ENCODE results near the gene CCDC86. TPM values are rescaled to one million over a fixed set of nuclear protein-coding genes. Genes with fewer than 3 reads are reported as not detected.

The CCDC86 gene
- total and polyA plus RNA-seq, 9 of the 15 experiments (the other 6 are each of a cell fraction or from before 2014, with no cell fraction given), result 4.6 to 102 (median 25.2) TPM

DNA sequence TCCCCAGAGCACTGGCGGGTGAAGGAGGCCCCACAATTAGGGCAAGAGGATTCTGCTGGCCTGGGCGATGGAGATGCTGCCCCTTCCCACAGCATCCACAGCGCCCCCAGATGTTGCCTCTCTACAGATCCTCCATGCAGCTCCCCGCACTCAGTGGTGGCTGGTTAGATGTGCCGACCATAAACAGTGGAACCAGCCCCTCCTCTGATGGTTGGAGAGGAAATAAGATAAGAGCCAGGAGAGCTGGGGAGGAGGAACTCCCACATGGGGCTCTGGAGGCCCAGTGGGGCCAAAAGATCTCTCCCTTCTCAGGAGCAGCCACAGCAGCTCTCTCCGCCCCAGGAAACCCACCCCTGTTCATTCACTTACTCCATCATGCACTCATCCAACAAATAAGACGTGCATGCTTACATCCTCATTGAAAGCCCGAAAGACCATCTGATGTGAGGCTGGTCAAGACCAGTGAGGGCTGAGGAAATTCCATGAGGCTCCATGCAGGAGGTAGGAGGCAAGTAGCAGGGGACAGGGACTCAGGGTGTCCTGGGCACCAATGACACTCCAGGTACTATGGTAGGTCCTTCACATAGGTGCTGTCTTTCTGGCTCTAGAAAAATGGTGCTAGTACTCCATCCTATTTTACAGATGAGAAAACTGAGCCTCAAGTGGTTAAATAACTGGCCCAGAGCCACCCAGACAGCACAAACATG lies 12.4 kb downstream of the CCDC86 start (continued):
- TF ChIP-seq EP300 (IDR thresholded peaks at IDR 0.05; ENCODE audit: low read length) (peak; percentile 76; the same call in 1 of the 2 replicates), FOXK2 (conservative IDR thresholded peaks at IDR 0.05 in 1 of 2, IDR thresholded peaks at IDR 0.05 in 1 of 2; ENCODE audit: low read depth in 2 of 2) (peak; percentile 56 to 74; a peak in 2 of 4 replicates), SPI1 (IDR thresholded peaks at IDR 0.05; ENCODE audit: borderline replicate concordance, low read depth, low read length) (peak; percentile 53; the same call in 1 of the 2 replicates), MTA3 (IDR thresholded peaks at IDR 0.05; ENCODE audit: borderline replicate concordance) (peak; percentile 79; the same call in 1 of the 2 replicates), ZNF274 (IDR thresholded peaks at IDR 0.05; ENCODE audit: borderline replicate concordance, low read depth, low read length) (no peak), CTBP1 (IDR thresholded peaks at IDR 0.05; ENCODE audit: borderline replicate concordance) (peak; percentile 89), ARID1B (IDR thresholded peaks at IDR 0.05) (peak; percentile 79), KLF1 (tag; IDR thresholded peaks at IDR 0.05) (no peak), BCOR (IDR thresholded peaks at IDR 0.05) (peak; percentile 65), POLR2B (IDR thresholded peaks at IDR 0.05; ENCODE audit: low read depth, partially characterized antibody) (peak; percentile 18), PHF8 (IDR thresholded peaks at IDR 0.05; ENCODE audit: borderline replicate concordance, low read length) (peak; percentile 35; the same call in 1 of the 2 replicates), CBFA2T3 (IDR thresholded peaks at IDR 0.05) (peak; percentile 51; the same call in 1 of the 2 replicates)
- TF ChIP-seq, protein P1, sequence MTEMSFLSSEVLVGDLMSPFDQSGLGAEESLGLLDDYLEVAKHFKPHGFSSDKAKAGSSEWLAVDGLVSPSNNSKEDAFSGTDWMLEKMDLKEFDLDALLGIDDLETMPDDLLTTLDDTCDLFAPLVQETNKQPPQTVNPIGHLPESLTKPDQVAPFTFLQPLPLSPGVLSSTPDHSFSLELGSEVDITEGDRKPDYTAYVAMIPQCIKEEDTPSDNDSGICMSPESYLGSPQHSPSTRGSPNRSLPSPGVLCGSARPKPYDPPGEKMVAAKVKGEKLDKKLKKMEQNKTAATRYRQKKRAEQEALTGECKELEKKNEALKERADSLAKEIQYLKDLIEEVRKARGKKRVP (CRISPR knock-in tag; IDR thresholded peaks at IDR 0.05), result no peak
- TF ChIP-seq, protein P2, sequence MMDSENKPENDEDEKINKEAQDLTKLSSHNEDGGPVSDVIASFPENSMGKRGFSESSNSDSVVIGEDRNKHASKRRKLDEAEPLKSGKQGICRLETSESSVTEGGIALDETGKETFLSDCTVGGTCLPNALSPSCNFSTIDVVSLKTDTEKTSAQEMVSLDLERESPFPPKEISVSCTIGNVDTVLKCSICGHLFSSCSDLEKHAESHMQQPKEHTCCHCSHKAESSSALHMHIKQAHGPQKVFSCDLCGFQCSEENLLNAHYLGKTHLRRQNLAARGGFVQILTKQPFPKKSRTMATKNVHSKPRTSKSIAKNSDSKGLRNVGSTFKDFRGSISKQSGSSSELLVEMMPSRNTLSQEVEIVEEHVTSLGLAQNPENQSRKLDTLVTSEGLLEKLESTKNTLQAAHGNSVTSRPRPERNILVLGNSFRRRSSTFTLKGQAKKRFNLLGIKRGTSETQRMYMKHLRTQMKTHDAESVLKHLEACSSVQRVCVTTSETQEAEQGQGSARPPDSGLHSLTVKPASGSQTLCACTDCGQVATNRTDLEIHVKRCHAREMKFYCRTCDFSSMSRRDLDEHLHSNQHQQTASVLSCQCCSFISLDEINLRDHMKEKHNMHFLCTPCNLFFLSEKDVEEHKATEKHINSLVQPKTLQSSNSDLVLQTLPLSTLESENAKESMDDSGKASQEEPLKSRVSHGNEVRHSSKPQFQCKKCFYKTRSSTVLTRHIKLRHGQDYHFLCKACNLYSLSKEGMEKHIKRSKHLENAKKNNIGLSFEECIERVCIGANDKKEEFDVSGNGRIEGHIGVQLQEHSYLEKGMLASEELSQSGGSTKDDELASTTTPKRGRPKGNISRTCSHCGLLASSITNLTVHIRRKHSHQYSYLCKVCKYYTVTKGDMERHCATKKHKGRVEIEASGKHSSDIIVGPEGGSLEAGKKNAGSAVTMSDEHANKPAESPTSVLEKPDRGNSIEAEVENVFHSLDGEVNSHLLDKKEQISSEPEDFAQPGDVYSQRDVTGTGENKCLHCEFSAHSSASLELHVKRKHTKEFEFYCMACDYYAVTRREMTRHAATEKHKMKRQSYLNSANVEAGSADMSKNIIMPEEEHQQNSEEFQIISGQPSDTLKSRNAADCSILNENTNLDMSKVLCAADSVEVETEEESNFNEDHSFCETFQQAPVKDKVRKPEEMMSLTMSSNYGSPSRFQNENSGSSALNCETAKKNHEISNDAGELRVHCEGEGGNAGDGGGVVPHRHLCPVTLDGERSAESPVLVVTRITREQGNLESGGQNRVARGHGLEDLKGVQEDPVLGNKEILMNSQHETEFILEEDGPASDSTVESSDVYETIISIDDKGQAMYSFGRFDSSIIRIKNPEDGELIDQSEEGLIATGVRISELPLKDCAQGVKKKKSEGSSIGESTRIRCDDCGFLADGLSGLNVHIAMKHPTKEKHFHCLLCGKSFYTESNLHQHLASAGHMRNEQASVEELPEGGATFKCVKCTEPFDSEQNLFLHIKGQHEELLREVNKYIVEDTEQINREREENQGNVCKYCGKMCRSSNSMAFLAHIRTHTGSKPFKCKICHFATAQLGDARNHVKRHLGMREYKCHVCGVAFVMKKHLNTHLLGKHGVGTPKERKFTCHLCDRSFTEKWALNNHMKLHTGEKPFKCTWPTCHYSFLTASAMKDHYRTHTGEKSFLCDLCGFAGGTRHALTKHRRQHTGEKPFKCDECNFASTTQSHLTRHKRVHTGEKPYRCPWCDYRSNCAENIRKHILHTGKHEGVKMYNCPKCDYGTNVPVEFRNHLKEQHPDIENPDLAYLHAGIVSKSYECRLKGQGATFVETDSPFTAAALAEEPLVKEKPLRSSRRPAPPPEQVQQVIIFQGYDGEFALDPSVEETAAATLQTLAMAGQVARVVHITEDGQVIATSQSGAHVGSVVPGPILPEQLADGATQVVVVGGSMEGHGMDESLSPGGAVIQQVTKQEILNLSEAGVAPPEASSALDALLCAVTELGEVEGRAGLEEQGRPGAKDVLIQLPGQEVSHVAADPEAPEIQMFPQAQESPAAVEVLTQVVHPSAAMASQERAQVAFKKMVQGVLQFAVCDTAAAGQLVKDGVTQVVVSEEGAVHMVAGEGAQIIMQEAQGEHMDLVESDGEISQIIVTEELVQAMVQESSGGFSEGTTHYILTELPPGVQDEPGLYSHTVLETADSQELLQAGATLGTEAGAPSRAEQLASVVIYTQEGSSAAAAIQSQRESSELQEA (IDR thresholded peaks at IDR 0.05; ENCODE audit: low read depth), result peak; percentile 90
- TF ChIP-seq, protein P3, sequence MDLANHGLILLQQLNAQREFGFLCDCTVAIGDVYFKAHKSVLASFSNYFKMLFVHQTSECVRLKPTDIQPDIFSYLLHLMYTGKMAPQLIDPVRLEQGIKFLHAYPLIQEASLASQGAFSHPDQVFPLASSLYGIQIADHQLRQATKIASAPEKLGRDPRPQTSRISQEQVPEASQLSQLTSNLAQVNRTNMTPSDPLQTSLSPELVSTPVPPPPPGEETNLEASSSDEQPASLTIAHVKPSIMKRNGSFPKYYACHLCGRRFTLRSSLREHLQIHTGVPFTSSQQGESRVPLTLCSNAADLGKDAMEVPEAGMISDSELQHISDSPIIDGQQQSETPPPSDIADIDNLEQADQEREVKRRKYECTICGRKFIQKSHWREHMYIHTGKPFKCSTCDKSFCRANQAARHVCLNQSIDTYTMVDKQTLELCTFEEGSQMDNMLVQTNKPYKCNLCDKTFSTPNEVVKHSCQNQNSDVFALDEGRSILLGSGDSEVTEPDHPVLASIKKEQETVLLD (IDR thresholded peaks at IDR 0.05), result 0 out of 2 replicates have a peak, but pooled peaks have one; percentile 17
